ENCODE data around the gene GIT2.

The GIT2 gene

DNA sequence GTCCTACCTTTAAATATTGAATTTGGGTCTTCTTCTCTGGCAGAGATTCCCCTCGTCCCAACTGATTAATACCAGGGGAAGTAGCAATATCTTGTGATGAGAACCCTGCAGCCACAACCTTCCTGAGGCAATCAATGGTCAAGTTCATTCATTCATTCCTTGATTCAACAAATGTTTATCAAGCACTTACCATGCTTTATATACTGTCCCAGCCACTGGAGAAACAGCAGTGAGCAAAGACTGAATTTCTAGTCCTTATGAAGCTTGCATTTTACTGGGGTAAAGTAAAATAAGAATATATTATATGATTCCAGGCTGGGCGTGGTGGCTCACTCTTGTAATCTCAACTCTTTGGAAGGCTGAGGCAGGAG, 300 bp upstream of the GIT2 start:
- TF ChIP-seq GATA3 (IDR thresholded peaks at IDR 0.05; ENCODE audit: low read depth, low read length) = no peak
- no peak for TF ChIP-seq GATA2 (IDR thresholded peaks at IDR 0.05; ENCODE audit: low read depth, low read length)

DNA sequence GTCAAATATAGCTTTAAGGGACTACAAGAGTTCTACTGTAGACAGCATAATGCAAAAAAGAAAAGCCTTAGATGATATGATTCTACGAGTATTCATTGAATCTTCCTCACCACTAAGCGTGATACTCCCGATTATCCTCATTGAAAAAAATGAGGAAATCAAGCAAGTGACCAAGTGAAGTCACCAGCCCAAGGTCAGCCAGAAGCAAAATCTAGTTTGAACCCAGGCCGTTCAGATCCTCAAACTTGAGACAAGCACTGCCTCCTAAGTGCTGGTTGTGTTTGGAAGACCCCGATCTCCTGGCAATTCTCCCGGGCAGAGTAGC, 845 bp downstream of the GIT2 start:
- TF ChIP-seq GATA3 (IDR thresholded peaks at IDR 0.05; ENCODE audit: low read depth, low read length) = no peak
- no peak for TF ChIP-seq GATA2 (IDR thresholded peaks at IDR 0.05; ENCODE audit: low read depth, low read length)

DNA sequence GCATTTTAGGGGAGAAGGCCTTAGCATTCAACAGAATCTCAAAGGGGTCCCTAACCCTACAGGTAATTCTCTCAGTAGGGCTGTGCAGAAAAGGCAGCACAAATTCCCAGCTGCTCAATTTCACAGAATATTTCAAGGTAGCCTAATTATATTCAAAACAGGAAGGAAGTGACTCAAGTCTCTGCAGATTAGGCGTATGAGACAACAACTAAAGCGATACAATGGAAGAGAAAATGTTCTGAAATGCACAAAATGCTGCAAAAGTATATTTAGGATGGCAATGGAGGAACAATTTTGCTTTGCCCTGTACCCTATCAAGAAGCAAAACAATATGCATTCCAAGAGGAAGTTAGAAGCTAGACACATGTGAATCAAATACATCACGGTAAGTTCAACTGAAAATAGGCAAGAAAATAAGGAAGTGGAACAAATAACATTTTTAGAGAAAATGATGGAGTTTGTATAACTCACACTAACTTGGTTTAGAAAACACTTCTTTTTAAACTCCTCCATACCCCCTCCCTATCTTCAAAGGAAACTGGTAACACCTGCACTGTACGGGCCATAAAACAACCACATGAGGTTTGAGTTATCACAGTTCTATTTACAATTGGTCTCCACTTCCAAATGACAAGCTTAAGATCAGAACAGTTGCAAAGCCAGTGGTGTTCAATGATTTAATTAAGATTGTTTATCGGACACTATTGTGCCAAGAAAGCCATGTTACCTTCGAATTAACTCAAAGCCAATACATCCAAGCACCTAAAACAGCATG, 1.6 kb downstream of the GIT2 start:
- TF ChIP-seq GATA3 (IDR thresholded peaks at IDR 0.05; ENCODE audit: low read depth, low read length) (no peak), GATA2 (IDR thresholded peaks at IDR 0.05; ENCODE audit: low read depth, low read length) (no peak)

DNA sequence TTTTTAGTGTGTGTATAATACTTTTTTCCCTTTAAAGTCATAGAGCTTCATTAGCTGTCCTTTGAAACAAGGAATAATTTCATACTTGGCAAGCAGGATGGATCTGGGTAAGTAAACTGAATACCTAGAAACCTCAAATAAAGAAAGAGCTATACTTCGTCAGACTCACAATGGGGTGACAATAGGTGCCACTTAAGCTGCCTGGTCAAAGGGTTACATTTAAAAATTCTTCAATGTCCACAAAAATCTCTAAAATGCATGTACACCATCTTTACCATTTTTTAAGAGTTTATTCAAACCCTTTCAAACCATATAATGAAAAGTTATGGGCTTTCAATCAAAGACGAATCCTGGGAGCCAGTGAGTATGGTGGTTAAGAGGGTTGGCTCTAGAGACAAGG, 3.1 kb downstream of the GIT2 start:
- no peak for TF ChIP-seq GATA2 (IDR thresholded peaks at IDR 0.05; ENCODE audit: low read depth, low read length)
- no peak for TF ChIP-seq GATA3 (IDR thresholded peaks at IDR 0.05; ENCODE audit: low read depth, low read length)

DNA sequence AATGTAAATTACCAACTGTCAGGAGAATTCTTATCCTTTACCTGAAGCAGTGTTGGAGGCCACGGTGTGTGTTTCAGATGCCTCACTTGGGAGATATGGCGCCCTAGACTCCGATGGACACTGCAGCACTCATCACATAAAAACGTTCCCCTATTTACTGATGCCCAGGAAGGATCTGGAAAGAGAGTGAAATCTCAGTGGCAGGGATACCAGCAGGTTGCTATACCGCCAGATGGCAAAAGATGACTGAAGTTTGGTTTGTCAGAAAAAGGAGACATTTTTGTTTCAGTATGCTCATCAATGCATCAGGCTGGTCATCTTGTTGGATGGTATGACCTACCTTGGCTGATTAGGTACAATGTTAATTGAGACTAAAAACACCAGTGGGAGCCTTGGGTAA, 4.6 kb downstream of the GIT2 start:
- TF ChIP-seq GATA3 (IDR thresholded peaks at IDR 0.05; ENCODE audit: low read depth, low read length) (no peak), GATA2 (IDR thresholded peaks at IDR 0.05; ENCODE audit: low read depth, low read length) (no peak)

DNA sequence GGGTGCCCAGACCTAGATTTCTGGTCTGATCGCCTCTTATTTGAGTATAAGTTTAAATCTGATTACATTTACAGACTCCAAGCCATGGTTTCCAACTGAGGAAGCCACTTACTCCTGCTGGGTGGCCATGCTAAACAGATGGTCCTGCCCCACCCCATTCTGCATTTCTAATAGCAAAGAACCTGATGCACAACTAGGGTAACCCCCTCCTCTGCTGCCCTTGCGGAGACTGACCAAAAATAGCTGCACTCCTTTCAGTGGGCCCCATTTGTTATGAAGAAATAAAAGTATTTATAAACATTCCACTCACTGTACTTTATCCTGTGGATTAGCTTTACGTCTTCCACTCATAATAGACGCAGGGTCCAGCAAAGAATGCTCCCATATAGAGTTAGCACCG, 6.8 kb downstream of the GIT2 start:
- no peak for TF ChIP-seq GATA2 (IDR thresholded peaks at IDR 0.05; ENCODE audit: low read depth, low read length)
- no peak for TF ChIP-seq GATA3 (IDR thresholded peaks at IDR 0.05; ENCODE audit: low read depth, low read length)

DNA sequence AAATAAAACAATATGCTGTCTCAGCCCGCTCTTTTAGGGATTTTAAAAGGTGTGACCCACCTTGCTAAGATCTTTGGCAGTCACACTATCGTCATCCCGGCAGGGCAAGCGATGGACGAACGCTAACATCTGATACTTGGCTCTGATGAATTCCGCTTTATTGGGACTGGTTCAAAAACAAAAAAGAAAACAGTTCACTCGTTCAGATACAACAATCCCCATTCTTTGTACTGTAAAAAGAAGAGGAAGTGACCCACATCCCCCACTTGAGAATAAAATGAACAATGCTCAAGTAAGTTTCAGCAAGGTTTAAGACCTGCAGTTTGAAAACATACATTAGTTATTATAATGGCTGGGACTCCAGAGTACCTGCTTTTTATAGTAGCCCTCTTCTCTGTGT, 7.3 kb downstream of the GIT2 start:
- TF ChIP-seq GATA3 (IDR thresholded peaks at IDR 0.05; ENCODE audit: low read depth, low read length) = no peak
- TF ChIP-seq GATA2 (IDR thresholded peaks at IDR 0.05; ENCODE audit: low read depth, low read length) = no peak

DNA sequence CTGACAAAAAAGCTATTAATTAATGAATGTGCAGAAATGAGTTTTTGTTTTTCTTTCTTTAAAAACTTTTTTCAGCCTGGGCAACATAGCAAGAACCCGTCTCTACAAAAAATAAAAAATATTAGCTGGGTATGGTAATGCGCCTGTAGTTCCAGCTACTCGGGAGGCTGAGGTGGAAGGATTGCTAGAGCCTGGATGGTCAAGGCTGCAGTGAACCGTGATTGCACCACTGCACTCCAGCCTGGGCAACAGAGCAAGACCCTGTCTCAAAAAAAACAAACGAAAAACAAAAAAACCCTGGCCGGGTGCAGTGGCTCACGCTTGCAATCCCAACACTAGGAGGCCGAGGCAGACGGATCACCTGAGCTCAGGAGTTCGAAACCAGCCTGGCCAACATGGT, 7.9 kb downstream of the GIT2 start:
- no peak for TF ChIP-seq GATA2 (IDR thresholded peaks at IDR 0.05; ENCODE audit: low read depth, low read length)
- TF ChIP-seq GATA3 (IDR thresholded peaks at IDR 0.05; ENCODE audit: low read depth, low read length) = no peak

DNA sequence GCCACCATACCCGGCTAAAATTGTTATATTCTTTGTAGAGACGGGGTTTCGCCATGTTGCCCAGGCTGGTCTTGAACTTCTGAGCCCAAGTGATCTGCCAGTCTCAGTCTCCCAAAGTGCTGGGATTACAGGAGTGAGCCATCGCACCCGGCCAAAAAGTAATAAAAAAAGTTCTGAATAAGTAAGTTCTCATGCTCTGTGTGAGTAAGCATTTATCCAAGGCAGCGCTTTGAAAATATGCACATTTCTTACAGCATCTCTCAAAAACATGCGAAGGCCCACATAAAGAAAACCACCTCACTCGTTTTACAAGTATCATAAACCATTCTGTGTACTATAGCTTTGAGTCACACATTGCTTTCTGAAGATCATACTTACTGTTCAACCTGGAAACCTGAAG, 8.6 kb downstream of the GIT2 start:
- TF ChIP-seq GATA3 (IDR thresholded peaks at IDR 0.05; ENCODE audit: low read depth, low read length) (no peak), GATA2 (IDR thresholded peaks at IDR 0.05; ENCODE audit: low read depth, low read length) (no peak)

DNA sequence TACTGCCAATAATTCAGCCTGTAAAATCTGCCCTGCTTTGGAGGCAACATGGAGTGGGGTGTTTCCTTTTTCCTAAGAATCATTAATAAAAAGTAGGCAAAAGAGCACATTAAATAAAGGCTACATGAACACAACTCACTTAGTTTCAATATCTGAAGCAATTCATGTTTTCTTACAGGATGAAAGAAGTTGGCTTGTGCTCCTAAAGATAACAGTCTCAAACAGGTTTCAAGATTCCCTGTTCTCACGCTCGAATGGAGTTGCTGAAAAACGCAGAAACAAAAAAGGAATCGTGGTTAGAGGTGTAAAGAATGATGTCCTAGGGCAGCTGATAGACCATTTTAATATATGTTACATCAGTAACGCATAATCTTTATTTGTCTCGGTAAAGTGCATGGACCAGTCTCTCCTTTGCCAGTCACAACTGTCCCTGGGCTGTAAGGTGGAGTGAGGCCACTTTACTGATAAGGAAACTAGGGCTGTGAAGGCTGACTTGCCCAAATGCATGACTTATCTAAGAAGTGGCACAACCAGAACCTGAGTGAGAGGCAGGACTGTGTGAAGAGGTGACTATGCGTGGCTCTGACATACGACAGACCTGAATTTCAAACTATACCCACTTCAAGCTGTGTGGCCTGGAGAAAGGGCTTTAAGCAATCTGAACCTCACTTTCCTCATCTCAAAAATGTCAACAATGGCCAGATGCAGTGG, 12.6 kb downstream of the GIT2 start:
- TF ChIP-seq GATA2 (IDR thresholded peaks at IDR 0.05; ENCODE audit: low read depth, low read length) = no peak
- TF ChIP-seq GATA3 (IDR thresholded peaks at IDR 0.05; ENCODE audit: low read depth, low read length) = no peak

DNA sequence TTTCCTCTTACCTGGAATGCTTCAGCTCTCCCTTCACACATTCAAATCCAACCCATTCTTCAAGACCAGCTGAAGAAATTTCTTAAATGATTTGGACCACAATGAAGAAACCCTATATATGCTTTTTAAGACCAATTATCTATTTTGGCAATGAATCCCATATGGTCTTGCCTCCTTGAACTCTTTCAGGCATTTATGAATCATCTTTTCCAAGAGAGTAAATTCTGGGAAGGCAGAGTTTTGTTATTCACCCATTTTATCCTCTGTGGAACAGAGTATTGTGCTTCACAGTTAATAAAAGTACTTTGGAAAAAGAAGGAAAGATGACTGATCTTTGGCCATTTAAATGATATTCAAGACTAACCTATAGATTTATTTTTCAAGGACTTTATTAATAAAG, 14.0 kb downstream of the GIT2 start:
- TF ChIP-seq GATA3 (IDR thresholded peaks at IDR 0.05; ENCODE audit: low read depth, low read length) = no peak
- TF ChIP-seq GATA2 (IDR thresholded peaks at IDR 0.05; ENCODE audit: low read depth, low read length) = no peak

DNA sequence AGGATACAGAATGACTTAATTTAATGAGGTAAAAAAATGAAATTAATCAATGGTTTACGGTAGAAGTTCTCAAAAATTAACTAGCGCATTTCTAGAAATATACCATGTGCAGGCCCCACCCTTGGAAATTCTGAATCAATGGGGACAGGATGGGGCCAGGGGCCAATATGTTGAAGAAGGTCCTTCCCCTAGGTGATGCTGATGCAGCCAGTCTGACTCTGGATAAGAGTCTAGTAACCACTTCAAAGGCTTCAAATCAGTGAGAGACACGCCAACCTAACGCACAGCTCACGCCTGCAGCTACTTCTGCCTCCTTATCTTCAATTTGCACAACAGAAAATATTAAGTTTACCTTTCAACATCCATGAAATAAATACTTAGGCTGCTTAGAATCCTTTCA, 14.9 kb downstream of the GIT2 start:
- TF ChIP-seq GATA3 (IDR thresholded peaks at IDR 0.05; ENCODE audit: low read depth, low read length) = no peak
- no peak for TF ChIP-seq GATA2 (IDR thresholded peaks at IDR 0.05; ENCODE audit: low read depth, low read length)

DNA sequence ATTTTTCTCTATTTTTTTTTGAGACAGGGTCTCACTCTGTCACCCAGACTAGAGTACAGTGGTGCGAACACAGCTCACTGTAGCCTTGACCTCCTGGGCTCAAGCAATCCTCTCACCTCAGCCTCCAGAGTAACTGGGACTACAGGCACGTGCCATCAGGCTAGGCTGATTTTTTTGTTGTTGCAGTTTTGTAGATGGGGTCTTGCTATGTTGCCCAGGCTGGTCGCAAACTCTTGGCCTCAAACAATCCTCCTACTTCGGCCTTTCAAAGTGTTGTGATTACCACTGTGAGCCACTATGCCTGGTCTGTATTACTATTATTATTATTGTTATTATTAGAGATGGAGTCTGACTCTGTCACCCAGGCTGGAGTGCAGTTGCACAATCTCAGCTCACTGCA, 23.3 kb downstream of the GIT2 start:
- TF ChIP-seq GATA2 (IDR thresholded peaks at IDR 0.05; ENCODE audit: low read depth, low read length) = no peak
- TF ChIP-seq GATA3 (IDR thresholded peaks at IDR 0.05; ENCODE audit: low read depth, low read length) = no peak

DNA sequence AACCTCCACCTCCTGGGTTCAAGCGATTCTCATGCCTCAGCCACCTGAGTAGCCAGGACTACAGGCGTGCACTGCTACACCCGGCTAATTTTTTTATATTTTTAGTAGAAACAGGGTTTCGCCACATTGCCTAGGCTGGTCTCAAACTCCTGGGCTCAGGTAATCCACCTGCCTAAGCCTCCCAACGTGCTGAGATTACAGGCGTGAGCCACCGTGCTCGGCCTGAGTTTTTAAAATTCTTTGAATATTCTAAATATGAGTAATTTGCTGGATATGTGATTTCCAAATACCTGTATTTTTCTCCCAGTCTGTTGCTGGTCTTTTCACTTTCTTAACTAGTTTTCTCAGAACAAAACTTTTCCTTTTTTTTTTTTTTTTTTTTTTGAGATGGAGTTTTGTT, 27.4 kb downstream of the GIT2 start:
- TF ChIP-seq GATA2 (IDR thresholded peaks at IDR 0.05; ENCODE audit: low read depth, low read length) (no peak), GATA3 (IDR thresholded peaks at IDR 0.05; ENCODE audit: low read depth, low read length) (no peak)

DNA sequence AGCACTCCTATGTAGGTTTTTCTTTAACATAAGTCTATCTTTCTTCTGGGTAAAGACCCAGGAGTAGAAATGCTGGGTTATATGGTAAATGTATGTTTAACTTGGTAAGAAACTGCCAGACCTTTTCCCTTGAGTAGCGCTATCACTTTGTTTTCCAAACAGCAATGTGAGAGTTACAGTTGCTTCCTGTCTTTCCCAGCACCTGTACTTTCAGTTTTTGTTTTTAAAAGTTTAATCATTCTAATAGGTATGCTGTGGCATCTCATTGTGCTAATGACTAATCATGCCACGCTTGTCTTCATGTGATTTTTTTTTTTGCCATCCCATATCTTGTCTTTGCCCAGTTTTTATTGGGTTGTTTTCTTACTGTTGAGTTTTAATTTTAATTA, 28.1 kb downstream of the GIT2 start:
- TF ChIP-seq GATA2 (IDR thresholded peaks at IDR 0.05; ENCODE audit: low read depth, low read length) = no peak
- TF ChIP-seq GATA3 (IDR thresholded peaks at IDR 0.05; ENCODE audit: low read depth, low read length) = no peak
